DOHH2 (cell line): ENCODE measurements around the gene NUP210L.
"Not testable (repeated sequence)": the region's sequence is repeated elsewhere in the genome, so short reads cannot be mapped to it uniquely, and the experiment has no call there.

ENCODE experiments used
- EZH2phosphoT487 ChIP-seq: fragments of 200-600 bp; sonication (generic); IDR thresholded peaks from 2 replicates; pipeline ENCODE4 v1.6.1; 2017; ENCODE audit warnings: borderline replicate concordance, mild to moderate bottlenecking, antibody characterized with exemption, low read length, moderate library complexity, mixed read lengths
- TF ChIP-seq, protein P1 (sequence below): fragments of 200-600 bp; sonication (generic); IDR thresholded peaks from one replicate; pipeline ENCODE4 v1.5.1; 2014; ENCODE audit warnings: antibody characterized with exemption, mild to moderate bottlenecking, low read depth, low read length; ENCODE audit not compliant: poor library complexity, severe bottlenecking

DNA sequence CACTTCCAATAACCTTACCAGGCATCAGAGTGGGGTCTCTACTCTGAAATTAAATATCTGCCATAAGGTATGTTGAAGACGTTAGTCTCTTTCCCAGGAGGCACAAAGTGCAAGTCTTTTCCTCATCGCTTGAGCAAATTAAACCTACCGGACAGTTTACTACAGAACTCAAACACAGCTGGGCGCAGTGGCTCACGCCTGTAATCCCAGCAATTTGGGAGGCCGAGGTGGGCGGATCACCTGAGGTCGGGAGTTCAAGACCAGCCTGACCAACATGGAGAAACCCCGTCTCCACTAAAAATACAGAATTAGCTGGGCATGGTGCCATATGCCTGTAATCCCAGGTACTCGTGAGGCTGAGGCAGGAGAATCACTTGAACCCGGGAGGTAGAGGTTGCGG, 175.8 kb downstream of the NUP210L start:
- TF ChIP-seq, protein P1, sequence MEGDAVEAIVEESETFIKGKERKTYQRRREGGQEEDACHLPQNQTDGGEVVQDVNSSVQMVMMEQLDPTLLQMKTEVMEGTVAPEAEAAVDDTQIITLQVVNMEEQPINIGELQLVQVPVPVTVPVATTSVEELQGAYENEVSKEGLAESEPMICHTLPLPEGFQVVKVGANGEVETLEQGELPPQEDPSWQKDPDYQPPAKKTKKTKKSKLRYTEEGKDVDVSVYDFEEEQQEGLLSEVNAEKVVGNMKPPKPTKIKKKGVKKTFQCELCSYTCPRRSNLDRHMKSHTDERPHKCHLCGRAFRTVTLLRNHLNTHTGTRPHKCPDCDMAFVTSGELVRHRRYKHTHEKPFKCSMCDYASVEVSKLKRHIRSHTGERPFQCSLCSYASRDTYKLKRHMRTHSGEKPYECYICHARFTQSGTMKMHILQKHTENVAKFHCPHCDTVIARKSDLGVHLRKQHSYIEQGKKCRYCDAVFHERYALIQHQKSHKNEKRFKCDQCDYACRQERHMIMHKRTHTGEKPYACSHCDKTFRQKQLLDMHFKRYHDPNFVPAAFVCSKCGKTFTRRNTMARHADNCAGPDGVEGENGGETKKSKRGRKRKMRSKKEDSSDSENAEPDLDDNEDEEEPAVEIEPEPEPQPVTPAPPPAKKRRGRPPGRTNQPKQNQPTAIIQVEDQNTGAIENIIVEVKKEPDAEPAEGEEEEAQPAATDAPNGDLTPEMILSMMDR: not testable (repeated sequence)
- TF ChIP-seq EZH2phosphoT487: not testable (repeated sequence)
